G401.6 (cell line): ENCODE data around the gene ZBTB7B.
A peak's percentile ranks its signal among the peaks of the same experiment; 100 is the strongest.

Source experiments
- FAIRE-seq: peaks from 2 replicates; lab custom pipeline; 2012; peaks lifted over from hg19 to GRCh38; lab: Jason Lieb, UNC

ZBTB7B gene

GRCh38 chr1:155061381-155062150 lies 59.0 kb downstream of the ZBTB7B start:
- peak; percentile 92 for FAIRE-seq

DNA sequence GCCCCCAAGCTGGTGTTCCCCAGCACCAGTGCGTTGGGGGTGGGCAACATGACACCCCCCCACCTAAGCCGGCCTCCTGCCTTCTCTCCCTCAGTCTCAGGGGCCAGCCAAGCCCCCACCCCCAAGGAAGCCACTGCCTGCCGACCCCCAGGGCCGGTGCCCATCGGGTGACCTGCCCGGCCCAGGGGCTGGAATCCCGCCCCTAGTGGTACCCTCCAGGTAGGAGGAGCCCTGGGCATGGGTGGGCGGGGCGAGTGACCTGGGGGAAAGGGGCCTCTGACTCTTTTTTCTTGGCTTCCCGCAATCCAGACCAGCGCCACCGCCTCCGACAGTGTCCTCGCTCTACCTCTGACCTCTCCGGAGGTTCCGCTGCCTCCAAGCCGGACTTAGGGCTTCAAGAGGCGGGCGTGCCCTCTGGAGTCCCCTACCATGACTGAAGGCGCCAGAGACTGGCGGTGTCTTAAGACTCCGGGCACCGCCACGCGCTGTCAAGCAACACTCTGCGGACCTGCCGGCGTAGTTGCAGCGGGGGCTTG lies 59.6 kb downstream of the ZBTB7B start:
- no peak for FAIRE-seq

GRCh38 chr1:155062702-155063411 lies 60.3 kb downstream of the ZBTB7B start:
- FAIRE-seq, result no peak

DNA sequence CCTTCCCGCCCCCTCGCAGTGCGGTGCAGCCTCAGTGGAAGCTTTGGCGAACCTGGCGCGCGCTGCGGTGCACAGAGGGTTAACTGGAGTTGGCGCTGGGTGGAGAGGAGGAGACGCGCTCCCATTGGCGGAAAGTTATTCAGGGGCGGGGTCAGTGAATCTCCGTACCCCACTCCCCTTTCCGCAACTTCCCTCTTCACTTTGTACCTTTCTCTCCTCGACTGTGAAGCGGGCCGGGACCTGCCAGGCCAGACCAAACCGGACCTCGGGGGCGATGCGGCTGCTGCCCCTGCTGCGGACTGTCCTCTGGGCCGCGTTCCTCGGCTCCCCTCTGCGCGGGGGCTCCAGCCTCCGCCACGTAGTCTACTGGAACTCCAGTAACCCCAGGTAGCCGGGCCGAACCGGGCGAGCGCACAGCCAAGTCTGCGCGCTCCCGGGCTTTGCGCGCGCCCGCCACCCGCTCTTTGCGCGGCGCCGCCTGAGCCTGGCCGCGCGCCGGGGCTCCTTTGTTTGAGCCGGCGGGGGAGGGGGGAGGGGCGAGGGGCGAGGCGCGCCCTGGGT lies 61.0 kb downstream of the ZBTB7B start, which contains the start of gene EFNA4:
Gene EFNA4 (plus strand): TSS at position 191 of the 561 bp plus-strand sequence. CDS start 84 bp downstream, at position 275.
- FAIRE-seq, result peak; percentile 95

DNA sequence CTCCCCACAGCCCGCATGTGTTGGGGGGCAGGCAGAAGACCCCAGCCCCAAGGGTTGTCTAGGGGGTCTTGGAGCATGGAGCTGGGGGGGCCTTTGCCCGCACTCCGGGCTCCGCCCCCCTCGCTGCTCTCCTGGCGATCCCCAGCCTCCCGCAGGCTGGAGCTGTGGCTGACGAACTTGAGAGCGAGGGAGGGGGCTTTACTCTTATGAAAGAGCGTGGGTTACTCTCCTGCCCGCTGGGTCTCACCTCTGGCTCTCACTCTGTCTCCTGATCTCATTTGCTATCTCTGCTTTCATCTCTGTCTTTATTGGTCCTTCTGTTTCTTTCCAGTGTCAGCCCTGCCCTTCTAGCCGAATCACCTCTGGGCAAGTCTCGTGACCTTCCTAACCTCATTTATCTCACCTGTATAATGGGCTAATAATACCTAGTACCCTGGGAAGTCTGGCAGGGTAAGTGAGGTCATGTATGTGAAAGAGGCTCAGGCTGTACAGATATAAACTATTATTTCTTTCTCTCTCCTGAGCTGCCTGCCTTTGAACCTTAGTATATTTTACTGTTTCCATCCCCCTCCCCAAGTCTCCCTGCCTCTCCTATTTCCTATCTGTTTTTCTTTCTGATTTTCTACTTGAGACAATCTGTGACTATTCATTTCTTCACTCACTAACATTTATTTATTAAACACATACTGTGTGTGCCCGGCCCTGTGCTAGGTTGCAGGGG lies 61.7 kb downstream of the ZBTB7B start:
- FAIRE-seq, result no peak

DNA sequence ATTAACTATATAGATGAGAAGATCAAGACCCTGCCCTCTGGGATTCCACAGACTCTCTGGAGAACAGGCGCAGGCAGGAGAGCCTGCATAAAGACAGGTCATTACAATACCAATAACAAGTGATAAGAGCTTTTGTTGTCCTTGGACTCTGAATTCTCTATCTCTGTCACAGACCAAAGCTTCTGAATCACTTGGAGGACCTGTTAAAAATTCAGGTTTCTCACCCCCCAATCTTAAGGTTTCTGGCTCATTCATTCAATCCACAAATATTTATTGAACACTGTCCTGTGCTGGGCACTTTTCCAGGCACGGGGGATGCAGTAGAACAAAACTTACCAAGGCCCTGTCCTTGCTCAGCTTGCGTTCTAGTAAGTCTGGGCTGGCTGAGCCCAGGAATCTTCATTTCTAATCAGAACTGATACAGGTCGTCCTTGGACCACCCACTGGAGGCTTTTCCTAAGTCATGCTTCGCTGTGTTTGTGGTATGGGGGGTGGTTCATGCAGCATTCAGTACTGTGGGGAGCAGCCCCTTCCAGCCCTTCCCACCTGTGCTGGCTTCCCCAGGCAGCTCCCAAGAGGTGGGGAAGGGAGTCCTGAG lies 62.3 kb downstream of the ZBTB7B start:
- FAIRE-seq, result no peak

GRCh38 chr1:155066777-155067176 lies 64.2 kb downstream of the ZBTB7B start:
- no peak for FAIRE-seq
